B cell (primary cell): ENCODE results near the gene TMEM129. TPM values are rescaled to one million over a fixed set of nuclear protein-coding genes. Genes with fewer than 3 reads are reported as not detected.

Experiments
- ATAC-seq: fragments of 200-7000 bp; cut with Tn5 transposase; one replicate; pipeline ENCODE4 v1.10.0; 2021; ENCODE audit warnings: low read depth, mild to moderate bottlenecking, moderate number of reproducible peaks, moderate library complexity
- CTCF ChIA-PET: fragments of 350-600 bp; sonication (Branson Sonifier 250); formaldehyde crosslinking; loops from one replicate; lab custom pipeline; 2021; ENCODE audit warnings: antibody characterized with exemption, inconsistent platforms; lab: Charles Lee
- POLR2A ChIA-PET: fragments of 350-600 bp; sonication (Branson Sonifier 250); formaldehyde crosslinking; loops from one replicate; lab custom pipeline; 2021; ENCODE audit warnings: antibody characterized with exemption; lab: Charles Lee
- DNase-seq: peaks from one replicate; pipeline ENCODE4 v3.0.0; 2013
- H2AFZ ChIP-seq: 2 replicates; pipeline ENCODE4 v1.6.1; 2012; ENCODE audit warnings: mild to moderate bottlenecking, low read depth, low read length; ENCODE audit not compliant: insufficient read depth, poor library complexity, severe bottlenecking
- H3K27ac ChIP-seq, 2 donors: 1 replicate in 1 of 2; 2 replicates in 1 of 2; pipeline ENCODE4 v1.5.1; 2012 to 2013; ENCODE audit warnings: low read length in 2 of 2, mild to moderate bottlenecking in 2 of 2, moderate library complexity in 1 of 2
- H3K27me3 ChIP-seq, 4 experiments: fragments of 200-600 bp in 1 of 4; sonication (generic) in 1 of 4; replicated peaks in 1 of 4; 1 replicate in 2 of 4; 2 replicates in 2 of 4; pipeline versions ENCODE4 v1.6.1 to v1.7.0; 2013 to 2016; ENCODE audit warnings: low read length in 3 of 4, mild to moderate bottlenecking in 2 of 4, mixed read lengths in 1 of 4, moderate library complexity in 1 of 4; ENCODE audit not compliant: insufficient read depth in 4 of 4, control insufficient read depth in 3 of 4; ENCODE audit errors: control extremely low read depth in 1 of 4
- H3K36me3 ChIP-seq, 2 experiments: replicated peaks in 1 of 2; 1 replicate in 1 of 2; 2 replicates in 1 of 2; pipeline versions ENCODE4 v1.6.1 to v1.7.1; 2013; ENCODE audit warnings: low read length in 1 of 2; ENCODE audit not compliant: insufficient read depth in 2 of 2, control insufficient read depth in 1 of 2; ENCODE audit errors: control extremely low read depth in 1 of 2, extremely low read depth in 1 of 2
- H3K4me1 ChIP-seq, 2 donors: fragments of 200-600 bp in 1 of 2; sonication (generic) in 1 of 2; 1 replicate in 1 of 2; 2 replicates in 1 of 2; pipeline versions ENCODE4 v1.5.1 to v1.6.1; 2013 to 2017; ENCODE audit warnings: low read length in 2 of 2; ENCODE audit not compliant: control insufficient read depth in 2 of 2, insufficient read depth in 2 of 2
- H3K4me2 ChIP-seq: replicated peaks from 2 replicates; pipeline ENCODE3; 2012; ENCODE audit warnings: mild to moderate bottlenecking, low read depth, low read length; ENCODE audit not compliant: poor library complexity, severe bottlenecking
- H3K4me3 ChIP-seq, 5 experiments: fragments of 200-600 bp in 1 of 5; sonication (generic) in 1 of 5; 1 replicate in 3 of 5; 2 replicates in 2 of 5; pipeline versions ENCODE4 v1.5.1 to v1.7.0; 2011 to 2016; ENCODE audit warnings: low read length in 4 of 5, mild to moderate bottlenecking in 4 of 5, low read depth in 2 of 5, control low read depth in 1 of 5, moderate library complexity in 1 of 5; ENCODE audit not compliant: insufficient read depth in 1 of 5; ENCODE audit errors: control extremely low read depth in 1 of 5, extremely low read depth in 1 of 5
- H3K79me2 ChIP-seq: fragments of 200-600 bp; sonication (generic); one replicate; pipeline ENCODE4 v1.6.0; 2016; ENCODE audit warnings: low read length; ENCODE audit not compliant: control insufficient read depth, insufficient read depth
- H3K9ac ChIP-seq: fragments of 200-600 bp; sonication (generic); 2 replicates; pipeline ENCODE4 v1.6.1; 2017; ENCODE audit warnings: mild to moderate bottlenecking, low read length, moderate library complexity
- H3K9me3 ChIP-seq, 3 donors: one replicate each; pipeline versions ENCODE4 v1.6.1 to v1.7.1; 2013; ENCODE audit warnings: low read length in 2 of 3; ENCODE audit not compliant: control insufficient read depth in 2 of 3, insufficient read depth in 1 of 3; ENCODE audit errors: control extremely low read depth in 1 of 3
- H4K20me1 ChIP-seq: 2 replicates; pipeline ENCODE4 v1.6.0; 2012; ENCODE audit warnings: mild to moderate bottlenecking, low read length; ENCODE audit not compliant: insufficient read depth, control insufficient read depth, poor library complexity, severe bottlenecking
- H3K27ac Mint-ChIP-seq: one replicate; pipeline ENCODE4 v1.8.0; 2021; ENCODE audit warnings: mixed read lengths
- H3K27me3 Mint-ChIP-seq: one replicate; pipeline ENCODE4 v1.8.0; 2021; ENCODE audit warnings: mixed read lengths
- H3K4me1 Mint-ChIP-seq: one replicate; pipeline ENCODE4 v1.8.0; 2021; ENCODE audit warnings: mixed read lengths
- H3K4me3 Mint-ChIP-seq: one replicate; pipeline ENCODE4 v1.8.0; 2021; ENCODE audit warnings: mixed read lengths
- H3K9me3 Mint-ChIP-seq: one replicate; pipeline ENCODE4 v1.8.0; 2022; ENCODE audit warnings: mixed read lengths; ENCODE audit not compliant: insufficient read depth
- CTCF ChIP-seq: fragments of 200-600 bp; IDR thresholded peaks from one replicate; pipeline ENCODE4 v1.8.0; 2022; ENCODE audit warnings: antibody characterized with exemption, mild to moderate bottlenecking
- EZH2 ChIP-seq: IDR thresholded peaks from 2 replicates; pipeline ENCODE4 v1.6.1; 2012; ENCODE audit warnings: borderline replicate concordance, low read depth, mild to moderate bottlenecking, moderate library complexity, low read length; ENCODE audit not compliant: insufficient read depth, poor library complexity, severe bottlenecking
- WGBS: methylation state at CpG from one replicate; pipeline ENCODE4 v1.1.5; 2013; ENCODE audit warnings: missing lambda C conversion rate; ENCODE audit not compliant: insufficient coverage; 5-methylcytosine and 5-hydroxymethylcytosine counted together
- intact Hi-C: fragments of 100-400 bp; cut with micrococcal nuclease; formaldehyde crosslinking; loops from one replicate; pipeline ENCODE4 v1.10.0; 2022
- polyA plus RNA-seq: library from polyadenylated mRNA; depleted of rRNA; stranded (reverse); fragments of >200 nt; gene quantifications from 2 replicates; pipeline ENCODE4 v1.2.3, GENCODE V29; 2012
- total RNA-seq, 2 donors: library from RNA; stranded (reverse); fragments of 120-200 nt in 1 of 2; gene quantifications; 1 replicate in 1 of 2; 2 replicates in 1 of 2; pipeline versions ENCODE4 v1.2.3 to v1.2.4, GENCODE V29; 2013 to 2022

Gene TMEM129
- total and polyA plus RNA-seq, 2 donors (not counting 1 experiment from before 2014, with no cell fraction given): 41.0 to 76.5 TPM

- peaks cover 3 to 10% of the 10 kb centered on the region in 2 donors for H3K4me1 ChIP-seq
- peaks cover 0 to 21% of the 10 kb centered on the region in 2 experiments for H3K36me3 ChIP-seq
- Mint-ChIP-seq H3K27ac (no peak overlapping the region), H3K4me3 (no peak overlapping the region), H3K9me3 (no peaks in the 10 kb centered on the region), H3K27me3 (no peaks in the 10 kb centered on the region), H3K4me1 (peaks cover 2% of the 10 kb centered on the region)
- no peak overlapping the region for H3K4me2 ChIP-seq
- intact Hi-C loops: no loop called here
- ChIA-PET CTCF (interaction anchor here (1.0 to 6.7 kb wide), 6 partner anchors 10 to 154 kb away, joined by 3 to 120 read pairs (median 6); no protein-coding TSS in a partner anchor), POLR2A (no interaction called here)
- no peak overlapping the region for H3K27ac ChIP-seq
- H3K79me2 ChIP-seq: no peaks in the 10 kb centered on the region
- ATAC-seq (no peak), DNase-seq (no peak)
- TF ChIP-seq EZH2 (no peak), CTCF (no peak)
- no peak overlapping the region for H3K9ac ChIP-seq
- H3K4me3 ChIP-seq: no peak overlapping the region
- H4K20me1 ChIP-seq: no peaks in the 10 kb centered on the region
- H2AFZ ChIP-seq: no peak overlapping the region
- peaks cover 0 to 7% (median 0%) of the 10 kb centered on the region in 4 experiments for H3K27me3 ChIP-seq
- WGBS: 95% methylated on average over 10 of the region's 13 CpGs
- H3K9me3 ChIP-seq: no peaks in the 10 kb centered on the region
Observed at GRCh38 chr4:1745165-1745564, 24.0 kb upstream of the TMEM129 start.

GRCh38 chr4:1744552-1744951 lies 23.4 kb upstream of the TMEM129 start:
- intact Hi-C loops: no loop called here
- DNase-seq: no peak
- no peaks in the 10 kb centered on the region for H3K27me3 Mint-ChIP-seq

More at GRCh38 chr4:1744552-1744951, 23.4 kb upstream of the TMEM129 start:
- CTCF ChIA-PET: interaction anchor here (1.0 to 6.7 kb wide), 7 partner anchors 10 to 155 kb away, joined by 3 to 120 read pairs (median 4); no protein-coding TSS in a partner anchor
- POLR2A ChIA-PET: no interaction called here
- TF ChIP-seq EZH2 (no peak), CTCF (no peak)
- peaks cover 3 to 10% of the 10 kb centered on the region in 2 donors for H3K4me1 ChIP-seq
- H3K9me3 ChIP-seq: peaks cover 0 to under 1% (median 0%) of the 10 kb centered on the region in 3 donors
- no peak overlapping the region for H2AFZ ChIP-seq
- ATAC-seq: no peak
- H3K36me3 ChIP-seq: peaks cover 0 to 23% of the 10 kb centered on the region in 2 experiments
- H3K27ac ChIP-seq: no peak overlapping the region
- H3K4me3 Mint-ChIP-seq: no peak overlapping the region
- H3K9ac ChIP-seq: no peak overlapping the region
- H3K4me2 ChIP-seq: no peak overlapping the region
- H3K27ac Mint-ChIP-seq: no peak overlapping the region
- no peaks in the 10 kb centered on the region for H3K9me3 Mint-ChIP-seq
- peaks cover under 1% of the 10 kb centered on the region for H3K4me1 Mint-ChIP-seq
- no peaks in the 10 kb centered on the region for H3K79me2 ChIP-seq
- no peak overlapping the region for H3K4me3 ChIP-seq
- H4K20me1 ChIP-seq: no peaks in the 10 kb centered on the region
- 96% methylated on average over 14 of the region's 14 CpGs for WGBS
- H3K27me3 ChIP-seq: peaks cover 0 to 7% (median 0%) of the 10 kb centered on the region in 4 experiments
